HG03108 (cell line): ENCODE results near the gene HAUS8.
"Not testable (repeated sequence)": the region's sequence is repeated elsewhere in the genome, so short reads cannot be mapped to it uniquely, and the experiment has no call there.

Source experiments
- ATAC-seq: cut with Tn5 transposase; IDR thresholded peaks from one replicate; pipeline ENCODE4 v1.9.1; 2021; ENCODE audit warnings: moderate library complexity; ENCODE audit not compliant: unreplicated experiment

The HAUS8 gene

GRCh38 chr19:17103177-17103576 is 27.9 kb upstream of the HAUS8 start:
- no peak for ATAC-seq

- ATAC-seq: no peak
These were observed 26.7 kb upstream of the HAUS8 start for GRCh38 chr19:17101686-17102628.

- ATAC-seq: no peak
These were observed 23.1 kb upstream of the HAUS8 start for GRCh38 chr19:17098326-17098725.

GRCh38 chr19:17097593-17098126 is 22.4 kb upstream of the HAUS8 start:
- no peak for ATAC-seq

GRCh38 chr19:17095141-17095919 is 20.1 kb upstream of the HAUS8 start:
- no peak for ATAC-seq

GRCh38 chr19:17094694-17095093 is 19.4 kb upstream of the HAUS8 start:
- ATAC-seq: not testable (repeated sequence)

GRCh38 chr19:17092696-17093095 is 17.4 kb upstream of the HAUS8 start:
- ATAC-seq: no peak

- no peak for ATAC-seq
These were observed 16.6 kb upstream of the HAUS8 start for GRCh38 chr19:17091758-17092333.

GRCh38 chr19:17090583-17090982 is 15.3 kb upstream of the HAUS8 start:
- ATAC-seq: no peak

GRCh38 chr19:17088552-17088951 is 13.3 kb upstream of the HAUS8 start:
- ATAC-seq: no peak

- ATAC-seq: no peak
These were observed 11.6 kb upstream of the HAUS8 start for GRCh38 chr19:17086834-17087233.

GRCh38 chr19:17086120-17086519 is 10.9 kb upstream of the HAUS8 start:
- ATAC-seq: no peak

- ATAC-seq: no peak
These were observed 6.7 kb upstream of the HAUS8 start for GRCh38 chr19:17081672-17082630.

- no peak for ATAC-seq
These were observed 5.2 kb upstream of the HAUS8 start for GRCh38 chr19:17080440-17080801.

- ATAC-seq: peak; percentile 27
These were observed 4.6 kb upstream of the HAUS8 start for GRCh38 chr19:17079710-17080439.

GRCh38 chr19:17078920-17079709 is 3.9 kb upstream of the HAUS8 start:
- ATAC-seq: no peak

- no peak for ATAC-seq
These were observed 3.0 kb upstream of the HAUS8 start for GRCh38 chr19:17078036-17078919.
